GM12892 (cell line): Measurements from ENCODE around the gene TMEM86A. TPM values are rescaled to one million over a fixed set of nuclear protein-coding genes. Genes with fewer than 3 reads are reported as not detected.
"Not testable (repeated sequence)": the region's sequence is repeated elsewhere in the genome, so short reads cannot be mapped to it uniquely, and the experiment has no call there.

Experiments
- DNase-seq: peaks from one replicate; pipeline ENCODE4 v3.0.0; 2011; ENCODE audit not compliant: insufficient read length
- FAIRE-seq: peaks from 2 replicates; lab custom pipeline; 2011; peaks lifted over from hg19 to GRCh38; lab: Jason Lieb, UNC
- POLR2A ChIP-seq: IDR thresholded peaks from 2 replicates; pipeline ENCODE4 v1.6.1; 2011; ENCODE audit warnings: low read depth, low read length, control low read depth
- POLR2AphosphoS5 ChIP-seq: IDR thresholded peaks from 2 replicates; pipeline ENCODE4 v1.6.1; 2011; ENCODE audit warnings: low read depth, low read length, control low read depth
- TAF1 ChIP-seq: IDR thresholded peaks from 2 replicates; pipeline ENCODE4 v1.6.1; 2011; ENCODE audit warnings: low read depth, mild to moderate bottlenecking, control low read depth, low read length, borderline replicate concordance
- polyA plus RNA-seq: library from polyadenylated mRNA; unstranded; fragments of >200 nt; gene quantifications from one replicate; pipeline ENCODE4 v1.2.1, GENCODE V29; 2012; ENCODE audit warnings: missing spikeins, inconsistent platforms; ENCODE audit not compliant: missing spikeins

The TMEM86A gene, protein sequence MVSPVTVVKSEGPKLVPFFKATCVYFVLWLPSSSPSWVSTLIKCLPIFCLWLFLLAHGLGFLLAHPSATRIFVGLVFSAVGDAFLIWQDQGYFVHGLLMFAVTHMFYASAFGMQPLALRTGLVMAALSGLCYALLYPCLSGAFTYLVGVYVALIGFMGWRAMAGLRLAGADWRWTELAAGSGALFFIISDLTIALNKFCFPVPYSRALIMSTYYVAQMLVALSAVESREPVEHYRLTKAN
- 0.11 TPM for polyA plus RNA-seq

DNA sequence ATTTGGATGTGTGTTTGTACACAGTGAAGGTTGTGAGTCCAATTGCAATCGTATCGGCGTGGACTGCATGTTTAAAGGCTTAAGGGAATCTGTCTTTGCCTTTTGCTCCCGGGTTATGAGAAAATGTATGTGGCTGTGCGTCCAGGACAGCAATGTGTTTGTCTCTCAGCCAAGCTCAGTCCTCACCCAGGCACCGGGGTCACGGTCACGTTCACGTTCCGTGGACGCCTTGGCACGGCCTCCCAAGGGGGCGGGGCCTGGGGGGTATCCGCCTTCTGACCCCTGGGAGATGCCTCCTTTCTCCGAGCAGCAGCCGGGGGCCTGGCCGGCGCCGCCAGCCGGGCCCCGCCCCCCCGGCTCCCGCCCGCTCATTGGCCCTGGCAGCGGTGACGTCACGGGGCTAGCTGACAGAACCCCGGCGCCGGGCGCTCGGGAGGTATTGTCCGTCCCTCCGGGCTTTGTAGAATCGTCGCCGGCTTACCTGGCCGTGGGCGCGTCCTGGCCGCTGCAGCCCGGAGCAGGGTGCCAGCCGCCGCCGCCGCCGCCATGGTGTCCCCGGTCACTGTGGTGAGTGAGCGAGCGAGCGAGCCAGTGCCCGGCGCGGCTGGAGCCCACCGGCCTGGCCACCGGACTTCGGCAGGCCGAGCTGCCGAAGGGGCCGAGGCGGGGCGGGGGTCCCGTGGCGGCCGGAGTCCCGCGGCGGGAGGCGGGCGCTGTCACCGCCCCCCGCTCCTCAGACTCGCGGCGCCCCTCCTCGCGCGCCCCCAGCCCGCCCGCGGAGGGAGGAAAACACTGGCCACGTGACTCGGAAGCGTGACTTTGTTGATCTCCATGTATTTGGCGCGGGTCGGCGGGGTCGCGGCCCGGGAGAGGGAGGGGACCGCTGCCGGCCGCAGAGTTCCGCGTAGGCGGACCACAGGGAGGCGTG lies at the start of gene TMEM86A:
TMEM86A (plus strand) TSS at position 439 of the 928 bp plus-strand sequence; CDS start at position 547, 108 bp downstream.
- peak; percentile 96 for FAIRE-seq
- peak; percentile 87 for DNase-seq
- TF ChIP-seq POLR2A, result no peak

DNA sequence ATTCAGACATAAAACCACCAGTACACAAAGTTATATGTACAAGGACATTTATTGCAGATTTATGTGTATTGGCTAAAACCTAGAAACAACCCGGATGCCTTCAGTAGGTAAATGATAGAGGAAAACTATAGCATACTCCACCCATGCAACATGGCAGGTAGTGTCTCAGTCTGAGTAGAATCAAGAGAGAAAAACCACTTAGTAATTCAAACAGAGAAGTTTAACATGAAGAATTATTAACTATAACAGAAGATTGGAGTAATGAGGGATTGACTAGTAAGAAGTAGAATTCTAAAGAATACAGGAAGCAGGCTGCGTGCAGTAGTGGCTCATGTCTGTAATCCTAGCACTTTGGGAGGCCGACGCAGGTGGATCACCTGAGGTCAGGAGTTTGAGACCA lies 48.2 kb upstream of the TMEM86A start:
- DNase-seq (no peak), FAIRE-seq (no peak)
- TF ChIP-seq POLR2AphosphoS5 (no peak), TAF1 (no peak), POLR2A (no peak)

DNA sequence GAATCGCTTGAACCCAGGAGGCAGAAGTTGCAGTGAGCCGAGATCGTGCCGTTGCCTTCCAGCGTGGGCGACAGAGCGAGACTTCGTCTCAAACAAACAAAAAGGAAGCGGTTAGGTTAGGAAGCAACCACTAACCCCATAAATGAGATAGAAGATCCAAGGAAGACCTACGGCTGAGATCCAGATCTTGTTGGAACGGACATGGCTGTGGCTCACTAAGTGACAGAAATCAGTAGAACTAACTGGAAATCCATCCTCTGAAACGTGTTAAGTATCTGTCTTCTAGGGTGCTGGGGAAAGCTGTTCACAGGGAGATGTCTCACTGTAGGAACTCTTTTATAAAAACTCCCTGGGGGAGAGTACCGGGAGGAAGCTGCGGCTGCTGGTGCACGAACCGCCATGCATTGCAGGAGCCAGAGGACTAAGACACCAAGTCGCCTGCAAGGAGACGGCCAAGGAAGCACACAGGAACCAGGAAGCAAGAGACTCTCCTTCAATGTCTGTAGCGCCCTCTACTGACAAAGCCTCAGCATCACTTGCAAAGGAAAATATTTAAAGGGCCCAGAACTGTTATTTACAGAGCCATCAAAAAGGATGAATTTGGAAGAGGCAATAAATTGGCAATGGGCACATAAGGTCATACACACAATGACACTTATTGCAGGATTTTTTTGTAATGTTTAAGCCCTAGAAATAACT lies 47.6 kb upstream of the TMEM86A start:
- peak; percentile 91 for FAIRE-seq
- peak; percentile 31 for DNase-seq
- TF ChIP-seq POLR2A, result no peak
- no peak for TF ChIP-seq POLR2AphosphoS5
- TF ChIP-seq TAF1, result no peak

DNA sequence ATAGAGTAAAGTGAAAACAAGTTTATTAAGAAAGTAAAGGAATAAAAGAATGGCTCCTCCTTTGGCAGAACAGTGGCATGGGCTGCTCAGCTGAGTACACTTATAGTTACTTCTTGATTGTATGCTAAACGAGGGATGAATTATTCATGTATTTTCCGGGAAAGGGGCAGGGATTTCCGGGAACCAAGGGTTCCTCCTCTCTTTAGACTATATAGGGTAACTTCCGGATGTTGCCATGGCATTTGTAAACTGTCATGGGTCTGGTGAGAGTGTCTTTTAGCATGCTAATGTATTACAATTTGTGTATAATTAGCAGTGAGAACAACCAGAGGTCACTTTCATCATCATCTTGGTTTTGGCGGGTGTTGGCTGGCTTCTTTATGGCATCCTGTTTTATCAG lies 40.9 kb upstream of the TMEM86A start:
- no peak for DNase-seq
- no peak for FAIRE-seq
- no peak for TF ChIP-seq POLR2AphosphoS5
- TF ChIP-seq TAF1, result no peak
- no peak for TF ChIP-seq POLR2A

DNA sequence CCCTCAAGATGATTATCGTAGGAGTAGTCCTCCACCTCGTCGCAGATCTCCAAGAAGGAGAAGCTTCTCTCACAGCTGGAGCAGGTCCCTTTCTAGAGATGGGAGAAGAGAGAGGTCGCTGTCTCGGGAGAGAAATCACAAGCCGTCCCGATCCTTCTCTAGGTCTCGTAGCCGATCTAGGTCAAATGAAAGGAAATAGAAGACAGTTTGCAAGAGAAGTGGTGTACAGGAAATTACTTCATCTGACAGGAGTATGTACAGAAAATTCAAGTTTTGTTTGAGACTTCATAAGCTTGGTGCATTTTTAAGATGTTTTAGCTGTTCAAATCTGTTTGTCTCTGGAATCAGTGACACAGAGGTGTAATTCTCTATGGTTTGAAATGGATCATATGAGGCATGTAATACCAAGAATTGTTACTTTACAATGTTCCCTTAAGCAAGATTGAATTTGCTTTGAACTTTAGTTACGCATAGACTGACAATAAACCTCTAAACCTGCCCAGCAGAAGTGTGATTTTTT lies 33.2 kb upstream of the TMEM86A start:
- not testable (repeated sequence) for DNase-seq, FAIRE-seq

DNA sequence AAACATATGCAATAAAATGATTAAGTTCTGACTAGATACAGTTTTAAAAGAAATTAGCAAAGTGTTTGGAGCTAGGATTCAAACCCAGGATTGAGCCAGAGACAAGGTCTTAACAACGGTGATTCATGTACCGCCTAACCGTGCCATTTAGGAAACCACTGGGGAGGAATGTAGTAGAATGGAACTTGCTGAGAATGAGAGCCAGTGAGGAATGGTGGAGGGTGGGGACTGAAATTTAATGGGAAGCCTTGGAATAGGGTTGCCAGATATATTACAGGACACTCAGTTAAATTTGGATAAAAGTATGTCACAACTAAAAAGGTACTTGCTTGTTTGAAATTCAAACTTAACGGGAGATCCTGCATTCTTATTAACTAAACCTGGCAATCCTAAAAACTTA lies 30.4 kb upstream of the TMEM86A start:
- TF ChIP-seq TAF1 (no peak), POLR2A (no peak), POLR2AphosphoS5 (no peak)
- no peak for FAIRE-seq

DNA sequence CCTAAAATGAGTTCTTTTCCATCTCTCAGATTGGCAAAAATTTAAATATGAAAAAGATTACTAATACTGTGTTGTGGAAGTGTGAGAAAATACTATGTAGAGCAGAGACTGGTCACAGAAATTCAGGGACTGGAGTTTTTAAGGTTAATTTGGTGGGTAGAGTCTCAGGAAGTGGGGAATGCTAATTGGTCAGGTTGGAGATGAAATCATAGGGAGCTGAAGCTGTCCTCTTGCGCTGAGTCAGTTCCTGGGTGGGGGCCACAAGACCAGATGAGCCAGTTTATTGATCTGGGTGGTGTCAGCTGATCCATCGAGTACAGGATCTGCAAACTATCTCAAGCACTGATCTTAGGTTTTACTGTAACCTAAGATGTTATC lies 29.4 kb upstream of the TMEM86A start:
- no peak for FAIRE-seq
- no peak for TF ChIP-seq POLR2AphosphoS5
- no peak for TF ChIP-seq POLR2A
- TF ChIP-seq TAF1, result no peak
- DNase-seq, result no peak

More for the DNA sequence above, 30.4 kb upstream of the TMEM86A start:
- DNase-seq, result no peak

DNA sequence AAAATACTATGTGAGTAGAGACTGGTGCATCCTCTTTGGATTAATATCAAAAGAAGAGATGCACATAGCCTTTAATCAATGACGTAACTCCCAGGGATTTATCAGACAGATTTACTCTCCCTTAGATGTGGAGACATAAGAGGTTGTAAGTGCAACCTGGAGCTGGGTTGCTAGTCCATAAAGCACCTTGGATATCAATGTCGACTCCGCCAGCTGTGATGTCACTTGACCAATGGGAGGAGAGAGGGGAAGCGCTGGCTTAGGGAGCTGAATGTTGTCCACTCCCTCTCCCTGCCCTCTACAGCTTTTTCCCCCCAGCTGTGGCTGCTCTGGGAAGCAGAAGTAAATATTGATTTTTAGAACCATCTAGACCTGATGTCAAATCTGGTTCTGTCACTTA lies 28.9 kb upstream of the TMEM86A start:
- TF ChIP-seq TAF1 (no peak), POLR2A (no peak), POLR2AphosphoS5 (no peak)
- DNase-seq (no peak), FAIRE-seq (no peak)

DNA sequence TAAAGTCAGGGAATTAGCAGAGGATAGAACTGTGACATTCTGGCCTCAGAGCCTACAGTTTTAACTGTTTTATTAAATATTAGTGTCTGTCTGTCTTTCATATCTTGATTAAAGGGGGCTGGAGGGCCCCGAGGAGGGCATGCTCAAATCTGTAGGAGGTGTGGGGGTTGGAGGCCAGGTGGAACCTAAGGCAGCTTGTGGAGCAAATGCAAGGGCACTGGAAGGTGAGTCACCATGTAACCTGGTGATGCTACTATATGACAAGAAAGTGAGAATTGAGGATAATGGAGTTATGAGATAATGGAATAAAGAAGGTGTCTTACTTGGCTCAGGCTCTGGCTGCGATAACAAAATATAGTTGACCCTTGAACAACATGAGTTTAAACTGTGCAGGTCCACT lies 27.3 kb upstream of the TMEM86A start:
- TF ChIP-seq TAF1 (no peak), POLR2AphosphoS5 (no peak)
- no peak for DNase-seq
- no peak for FAIRE-seq

DNA sequence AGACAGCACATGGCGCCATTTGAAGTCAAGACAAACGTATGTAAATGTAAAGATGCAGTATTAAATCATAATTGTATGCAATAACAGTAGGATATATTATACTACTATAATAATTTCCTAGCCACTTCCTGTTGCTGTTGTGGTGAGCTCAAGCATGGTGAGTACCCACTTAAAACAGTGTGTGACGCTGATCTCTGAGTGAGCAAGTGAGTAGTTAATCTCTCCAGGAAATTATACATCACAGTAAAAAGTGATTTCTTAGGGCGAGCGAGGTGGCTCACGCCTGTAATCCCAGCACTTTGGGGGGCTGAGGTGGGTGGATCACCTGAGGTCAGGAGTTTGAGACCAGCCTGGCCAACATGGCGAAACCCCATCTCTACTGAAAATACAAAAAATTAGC lies 26.4 kb upstream of the TMEM86A start:
- FAIRE-seq, DNase-seq: not testable (repeated sequence)

DNA sequence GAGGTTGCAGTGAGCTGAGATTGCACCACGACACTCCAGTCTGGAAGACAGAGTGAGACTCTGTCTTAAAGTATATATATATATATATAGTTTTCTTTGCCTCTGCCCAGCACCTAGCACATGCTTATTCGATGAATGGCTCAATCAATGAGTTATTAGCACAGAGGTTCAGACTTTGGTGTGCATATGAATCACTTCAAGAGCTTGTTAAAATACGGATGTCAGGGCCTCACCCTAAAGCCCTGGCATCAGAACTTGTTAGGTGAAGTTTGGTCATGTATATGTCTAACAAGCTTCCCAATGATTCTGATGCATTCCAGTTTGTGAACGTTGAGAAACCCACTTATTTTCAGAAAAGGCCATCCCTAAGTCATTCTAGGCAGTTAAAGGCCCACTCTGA lies 21.8 kb upstream of the TMEM86A start:
- DNase-seq, result no peak
- no peak for FAIRE-seq
- TF ChIP-seq POLR2AphosphoS5, result no peak
- TF ChIP-seq TAF1, result no peak
- no peak for TF ChIP-seq POLR2A

DNA sequence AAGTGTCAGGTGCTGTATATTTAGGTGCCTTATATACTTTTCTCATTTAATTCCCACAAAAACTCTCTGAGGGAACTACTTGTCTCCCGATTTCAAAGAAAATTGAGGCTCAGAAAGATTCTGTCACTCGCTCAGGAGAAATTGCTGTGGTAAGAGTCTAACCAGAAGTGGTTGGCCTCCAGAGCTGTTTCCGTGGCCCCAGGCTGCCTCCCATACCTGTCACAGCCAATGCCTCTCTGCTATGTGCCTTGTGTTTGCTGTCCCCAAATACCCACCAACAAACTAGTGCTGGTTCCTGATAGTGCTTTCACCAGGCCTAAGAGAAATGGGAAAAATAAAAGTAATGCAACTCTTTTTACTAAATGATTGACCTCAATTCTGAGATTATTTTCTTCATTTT lies 21.0 kb upstream of the TMEM86A start:
- FAIRE-seq (no peak), DNase-seq (no peak)
- TF ChIP-seq POLR2A (no peak), TAF1 (no peak), POLR2AphosphoS5 (no peak)

DNA sequence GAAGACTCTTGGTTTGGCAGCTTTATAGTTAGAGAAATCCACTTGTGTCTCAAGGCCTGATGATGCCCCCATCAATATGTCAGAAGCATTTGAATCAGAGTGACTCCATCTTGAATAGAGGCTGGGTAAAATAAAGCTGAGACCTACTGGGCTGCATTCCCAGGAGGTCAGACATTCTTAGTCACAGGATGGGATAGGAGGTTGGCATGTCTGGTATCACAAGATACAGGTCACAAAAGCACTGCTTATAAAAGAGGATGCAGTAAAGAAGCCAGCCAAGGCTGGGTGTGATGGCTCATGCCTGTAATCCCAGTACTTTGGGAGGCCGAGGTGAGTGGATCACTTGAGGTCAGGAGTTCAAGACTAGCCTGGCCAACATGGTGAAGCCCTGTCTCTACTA lies 16.6 kb upstream of the TMEM86A start:
- not testable (repeated sequence) for FAIRE-seq, DNase-seq
